Measurements from ENCODE around the gene KCNT1.

- TF ChIP-seq CTCF (IDR thresholded peaks at IDR 0.05) (no peak), POLR2A (IDR thresholded peaks at IDR 0.05) (no peak)
Measured at GRCh38 chr9:135662758-135663450, 39.1 kb upstream of the KCNT1 start, which contains the start of gene LCN9.

All from uterus (tissue), 2 donors.